ENCODE data around the gene RIMBP2.

RIMBP2 gene

DNA sequence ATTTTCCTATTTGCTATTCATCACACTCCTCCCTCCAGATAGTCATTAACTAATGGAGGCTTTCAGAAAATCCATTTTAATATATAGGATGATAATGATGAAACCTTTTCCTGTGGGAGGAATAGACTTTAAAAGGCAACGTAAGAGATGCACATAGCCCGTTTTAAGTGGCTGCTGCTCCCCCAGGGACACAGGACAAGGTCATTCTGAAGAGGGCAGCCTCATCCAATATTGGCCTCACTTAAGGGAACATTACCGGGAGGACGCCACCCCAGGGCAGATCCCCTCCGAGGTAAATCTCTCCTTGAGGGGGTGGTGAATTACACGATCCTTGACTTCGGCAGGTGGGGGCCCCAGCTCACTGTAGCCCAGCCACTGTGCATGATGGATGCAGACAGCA is 246.5 kb downstream of the RIMBP2 start:
- H3K4me3 ChIP-seq (IDR thresholded peaks at IDR 0.05; ENCODE audit: insufficient read depth, low read depth, low read length), result no peak overlapping the region
- H2AFZ ChIP-seq (ENCODE audit: low read depth), result no peak overlapping the region
- H3K4me2 ChIP-seq, result no peak overlapping the region
- H3K9ac ChIP-seq, result no peak overlapping the region
- no peaks in the 10 kb centered on the region for H3K36me3 ChIP-seq (ENCODE audit: insufficient read depth)
- H3K27ac ChIP-seq, result no peak overlapping the region
- H3K4me1 ChIP-seq (ENCODE audit: low read depth, poor library complexity, severe bottlenecking), result no peaks in the 10 kb centered on the region
- H4K20me1 ChIP-seq (ENCODE audit: insufficient read depth), result no peaks in the 10 kb centered on the region
- TF ChIP-seq, protein P1, sequence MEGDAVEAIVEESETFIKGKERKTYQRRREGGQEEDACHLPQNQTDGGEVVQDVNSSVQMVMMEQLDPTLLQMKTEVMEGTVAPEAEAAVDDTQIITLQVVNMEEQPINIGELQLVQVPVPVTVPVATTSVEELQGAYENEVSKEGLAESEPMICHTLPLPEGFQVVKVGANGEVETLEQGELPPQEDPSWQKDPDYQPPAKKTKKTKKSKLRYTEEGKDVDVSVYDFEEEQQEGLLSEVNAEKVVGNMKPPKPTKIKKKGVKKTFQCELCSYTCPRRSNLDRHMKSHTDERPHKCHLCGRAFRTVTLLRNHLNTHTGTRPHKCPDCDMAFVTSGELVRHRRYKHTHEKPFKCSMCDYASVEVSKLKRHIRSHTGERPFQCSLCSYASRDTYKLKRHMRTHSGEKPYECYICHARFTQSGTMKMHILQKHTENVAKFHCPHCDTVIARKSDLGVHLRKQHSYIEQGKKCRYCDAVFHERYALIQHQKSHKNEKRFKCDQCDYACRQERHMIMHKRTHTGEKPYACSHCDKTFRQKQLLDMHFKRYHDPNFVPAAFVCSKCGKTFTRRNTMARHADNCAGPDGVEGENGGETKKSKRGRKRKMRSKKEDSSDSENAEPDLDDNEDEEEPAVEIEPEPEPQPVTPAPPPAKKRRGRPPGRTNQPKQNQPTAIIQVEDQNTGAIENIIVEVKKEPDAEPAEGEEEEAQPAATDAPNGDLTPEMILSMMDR (conservative IDR thresholded peaks at IDR 0.05; ENCODE audit: low read depth, low read length), result no peak
- no peaks in the 10 kb centered on the region for H3K79me2 ChIP-seq (ENCODE audit: insufficient read depth, low read depth)
- no peaks in the 10 kb centered on the region for H3K27me3 ChIP-seq (ENCODE audit: insufficient read depth, low read depth)

DNA sequence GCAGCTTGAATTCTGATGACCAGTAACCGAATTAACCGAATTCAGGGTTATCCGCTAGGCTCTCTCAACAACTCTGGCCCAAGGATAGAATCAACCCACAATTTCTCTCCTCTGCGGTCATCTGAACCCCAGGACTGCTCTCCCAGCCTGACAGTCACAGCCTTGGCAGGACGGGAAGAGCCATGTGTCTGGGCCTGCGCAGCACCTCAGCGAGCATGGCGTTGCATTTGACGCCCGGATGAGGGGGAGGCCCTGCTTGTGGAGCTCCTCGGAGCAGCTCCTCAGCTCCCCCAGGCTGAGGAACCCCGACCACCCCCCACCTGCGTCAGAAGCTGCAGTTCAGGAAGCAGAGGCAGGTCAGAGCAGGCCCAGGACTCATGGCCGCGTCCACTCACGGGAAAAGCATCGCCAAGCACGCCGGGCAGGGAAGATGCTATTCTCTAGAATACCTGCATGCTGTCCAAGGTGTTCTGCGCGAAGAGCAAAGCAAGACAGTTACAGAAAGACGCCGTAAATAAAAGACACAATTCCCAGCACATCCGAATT is 247.3 kb downstream of the RIMBP2 start:
- H3K79me2 ChIP-seq (ENCODE audit: insufficient read depth, low read depth), result no peaks in the 10 kb centered on the region
- no peaks in the 10 kb centered on the region for H3K36me3 ChIP-seq (ENCODE audit: insufficient read depth)
- TF ChIP-seq, protein P1 (conservative IDR thresholded peaks at IDR 0.05; ENCODE audit: low read depth, low read length), result no peak
- H3K4me2 ChIP-seq, result no peak overlapping the region
- H3K27ac ChIP-seq, result no peak overlapping the region
- no peaks in the 10 kb centered on the region for H4K20me1 ChIP-seq (ENCODE audit: insufficient read depth)
- H3K27me3 ChIP-seq (ENCODE audit: insufficient read depth, low read depth), result no peaks in the 10 kb centered on the region
- H3K4me3 ChIP-seq (IDR thresholded peaks at IDR 0.05; ENCODE audit: insufficient read depth, low read depth, low read length), result no peak overlapping the region
- H3K4me1 ChIP-seq (ENCODE audit: low read depth, poor library complexity, severe bottlenecking), result no peaks in the 10 kb centered on the region
- no peak overlapping the region for H2AFZ ChIP-seq (ENCODE audit: low read depth)
- H3K9ac ChIP-seq, result no peak overlapping the region

DNA sequence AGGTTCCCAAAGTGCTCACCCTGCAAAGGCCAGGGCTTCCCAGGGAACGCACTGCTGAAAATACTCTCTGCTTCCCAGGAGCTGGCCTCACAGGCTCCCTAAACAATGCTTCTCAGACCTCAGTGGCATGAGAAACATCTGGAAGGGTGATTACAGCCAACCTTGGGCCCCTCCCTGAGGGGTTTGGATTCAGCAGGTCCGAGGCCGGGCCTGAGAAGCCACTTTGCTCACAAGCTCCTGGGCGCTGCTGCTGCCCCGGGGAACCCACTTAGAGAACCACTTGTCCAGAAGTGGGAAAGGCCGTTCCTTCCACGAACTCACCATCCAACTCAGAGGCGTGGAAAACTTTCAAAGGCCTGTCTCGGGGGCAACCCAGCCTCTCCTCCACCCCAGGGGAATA is 247.9 kb downstream of the RIMBP2 start:
- Histone ChIP-seq H3K4me1 (ENCODE audit: low read depth, poor library complexity, severe bottlenecking) (no peaks in the 10 kb centered on the region), H3K27ac (no peak overlapping the region), H2AFZ (ENCODE audit: low read depth) (no peak overlapping the region), H3K4me2 (no peak overlapping the region), H3K27me3 (ENCODE audit: insufficient read depth, low read depth) (no peaks in the 10 kb centered on the region), H4K20me1 (ENCODE audit: insufficient read depth) (no peaks in the 10 kb centered on the region), H3K4me3 (IDR thresholded peaks at IDR 0.05; ENCODE audit: insufficient read depth, low read depth, low read length) (no peak overlapping the region), H3K9ac (no peak overlapping the region), H3K79me2 (ENCODE audit: insufficient read depth, low read depth) (no peaks in the 10 kb centered on the region), H3K36me3 (ENCODE audit: insufficient read depth) (no peaks in the 10 kb centered on the region)
- TF ChIP-seq, protein P1 (conservative IDR thresholded peaks at IDR 0.05; ENCODE audit: low read depth, low read length), result no peak

DNA sequence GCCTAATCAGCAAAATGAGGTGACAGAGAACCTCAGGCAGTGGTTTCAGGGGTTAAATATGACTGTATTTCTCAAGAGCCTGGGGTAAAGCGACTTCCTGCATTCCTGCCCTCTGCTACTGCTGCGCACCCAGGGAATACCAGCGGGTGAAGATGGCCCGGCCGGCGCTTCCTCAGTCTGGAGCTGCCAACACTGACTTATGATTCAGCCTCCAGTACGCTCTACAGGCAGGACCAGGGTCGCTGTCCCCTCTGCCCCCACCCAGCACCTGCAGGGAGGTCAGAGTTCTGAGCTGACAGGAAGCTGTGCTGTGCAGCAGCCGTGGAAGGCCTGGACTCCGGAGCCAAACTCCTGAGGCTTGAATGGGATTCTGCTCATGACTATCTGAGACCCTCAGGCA is 250.5 kb downstream of the RIMBP2 start:
- H3K4me1 ChIP-seq (ENCODE audit: low read depth, poor library complexity, severe bottlenecking), result no peaks in the 10 kb centered on the region
- H3K4me2 ChIP-seq, result no peak overlapping the region
- no peak overlapping the region for H3K27ac ChIP-seq
- no peaks in the 10 kb centered on the region for H3K27me3 ChIP-seq (ENCODE audit: insufficient read depth, low read depth)
- H4K20me1 ChIP-seq (ENCODE audit: insufficient read depth), result no peaks in the 10 kb centered on the region
- TF ChIP-seq, protein P1 (conservative IDR thresholded peaks at IDR 0.05; ENCODE audit: low read depth, low read length), result no peak
- H2AFZ ChIP-seq (ENCODE audit: low read depth), result no peak overlapping the region
- no peaks in the 10 kb centered on the region for H3K36me3 ChIP-seq (ENCODE audit: insufficient read depth)
- no peak overlapping the region for H3K9ac ChIP-seq
- H3K4me3 ChIP-seq (IDR thresholded peaks at IDR 0.05; ENCODE audit: insufficient read depth, low read depth, low read length), result no peak overlapping the region
- H3K79me2 ChIP-seq (ENCODE audit: insufficient read depth, low read depth), result no peaks in the 10 kb centered on the region
